B cell (primary cell): ENCODE results near the gene CHFR.

Source experiments
- EZH2 ChIP-seq: IDR thresholded peaks from 2 replicates; pipeline ENCODE4 v1.6.1; 2012; ENCODE audit warnings: borderline replicate concordance, low read depth, mild to moderate bottlenecking, moderate library complexity, low read length; ENCODE audit not compliant: insufficient read depth, poor library complexity, severe bottlenecking
- TF ChIP-seq, protein P1 (sequence below): fragments of 200-600 bp; IDR thresholded peaks from one replicate; pipeline ENCODE4 v1.8.0; 2022; ENCODE audit warnings: antibody characterized with exemption, mild to moderate bottlenecking

DNA sequence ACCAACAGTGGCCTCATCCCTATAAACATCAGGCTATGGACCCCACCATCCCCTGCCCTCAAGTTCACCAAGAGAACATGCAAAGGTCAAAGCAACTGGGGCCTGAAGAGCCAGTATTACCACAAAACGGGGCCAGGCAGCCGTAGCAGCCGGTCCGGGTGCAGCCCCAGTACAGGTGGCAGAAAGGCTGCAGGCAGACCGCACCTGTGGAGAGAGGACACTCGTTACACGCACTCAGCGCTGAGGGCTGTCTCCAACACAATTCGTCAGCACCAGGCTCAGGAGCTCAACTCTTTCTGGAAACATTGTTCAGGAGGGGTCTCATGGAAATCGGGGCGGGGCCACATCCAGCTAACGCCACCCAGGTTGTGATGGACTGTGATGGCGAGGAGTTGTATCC lies 38.9 kb downstream of the CHFR start:
- TF ChIP-seq, protein P1, sequence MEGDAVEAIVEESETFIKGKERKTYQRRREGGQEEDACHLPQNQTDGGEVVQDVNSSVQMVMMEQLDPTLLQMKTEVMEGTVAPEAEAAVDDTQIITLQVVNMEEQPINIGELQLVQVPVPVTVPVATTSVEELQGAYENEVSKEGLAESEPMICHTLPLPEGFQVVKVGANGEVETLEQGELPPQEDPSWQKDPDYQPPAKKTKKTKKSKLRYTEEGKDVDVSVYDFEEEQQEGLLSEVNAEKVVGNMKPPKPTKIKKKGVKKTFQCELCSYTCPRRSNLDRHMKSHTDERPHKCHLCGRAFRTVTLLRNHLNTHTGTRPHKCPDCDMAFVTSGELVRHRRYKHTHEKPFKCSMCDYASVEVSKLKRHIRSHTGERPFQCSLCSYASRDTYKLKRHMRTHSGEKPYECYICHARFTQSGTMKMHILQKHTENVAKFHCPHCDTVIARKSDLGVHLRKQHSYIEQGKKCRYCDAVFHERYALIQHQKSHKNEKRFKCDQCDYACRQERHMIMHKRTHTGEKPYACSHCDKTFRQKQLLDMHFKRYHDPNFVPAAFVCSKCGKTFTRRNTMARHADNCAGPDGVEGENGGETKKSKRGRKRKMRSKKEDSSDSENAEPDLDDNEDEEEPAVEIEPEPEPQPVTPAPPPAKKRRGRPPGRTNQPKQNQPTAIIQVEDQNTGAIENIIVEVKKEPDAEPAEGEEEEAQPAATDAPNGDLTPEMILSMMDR: no peak
- TF ChIP-seq EZH2: no peak
